Measurements from ENCODE around the gene PPP1R7. TPM values are rescaled to one million over a fixed set of nuclear protein-coding genes. Genes with fewer than 3 reads are reported as not detected.
A peak's percentile ranks its signal among the peaks of the same experiment; 100 is the strongest.

The PPP1R7 gene
- total and polyA plus RNA-seq, 9 donors, result 21.9 to 120 (median 46.9) TPM

GRCh38 chr2:241147336-241147735 is 2.9 kb upstream of the PPP1R7 start:
- Histone ChIP-seq H3K27ac (no peak overlapping the region), H3K4me3 (no peak overlapping the region), H3K9me3 (no peaks in the 10 kb centered on the region), H3K27me3 (no peaks in the 10 kb centered on the region), H3K36me3 (no peaks in the 10 kb centered on the region), H3K4me1 (ENCODE audit: insufficient read depth) (no peaks in the 10 kb centered on the region)
- no peak for DNase-seq
- 97 to 98% (median 97%) methylated on average over 3 of the region's 3 CpGs for WGBS, 3 donors
- intact Hi-C loops (cut with DNase I), result no loop called here
- no peak for TF ChIP-seq EP300 (IDR thresholded peaks at IDR 0.05)
- TF ChIP-seq CTCF (IDR thresholded peaks at IDR 0.05), result no peak
- TF ChIP-seq POLR2A (IDR thresholded peaks at IDR 0.05), result no peak

- intact Hi-C loops (cut with DNase I), result no loop called here
- no peaks in the 10 kb centered on the region for H3K27me3 ChIP-seq
- no peaks in the 10 kb centered on the region for H3K4me1 ChIP-seq (ENCODE audit: insufficient read depth)
- no peak overlapping the region for H3K4me3 ChIP-seq
- TF ChIP-seq EP300 (IDR thresholded peaks at IDR 0.05), result no peak
- 87 to 89% (median 87%) methylated on average over 4 of the region's 4 CpGs for WGBS, 3 donors
- no peak overlapping the region for H3K27ac ChIP-seq
- no peaks in the 10 kb centered on the region for H3K9me3 ChIP-seq
- DNase-seq, result no peak
- no peaks in the 10 kb centered on the region for H3K36me3 ChIP-seq
Measured at GRCh38 chr2:241148239-241148638, 2.0 kb upstream of the PPP1R7 start.

- intact Hi-C loops (cut with DNase I), result no loop called here
Measured at GRCh38 chr2:241148891-241149674, 1.2 kb upstream of the PPP1R7 start, which contains the start of gene PASK. Gene PASK, minus strand, starts transcription at chr2:241149472. Its CDS starts 6,440 bp downstream, at chr2:241143032.

GRCh38 chr2:241149675-241149924 is 667 bp upstream of the PPP1R7 start:
- H3K27ac ChIP-seq, result no peak overlapping the region
- H3K4me1 ChIP-seq (ENCODE audit: insufficient read depth), result no peaks in the 10 kb centered on the region
- H3K9me3 ChIP-seq, result no peaks in the 10 kb centered on the region
- TF ChIP-seq POLR2A (IDR thresholded peaks at IDR 0.05), result no peak
- TF ChIP-seq CTCF (IDR thresholded peaks at IDR 0.05), result no peak
- TF ChIP-seq EP300 (IDR thresholded peaks at IDR 0.05), result no peak
- no peaks in the 10 kb centered on the region for H3K36me3 ChIP-seq
- WGBS, 3 donors, result 0 to 1% (median 0%) methylated on average over 10 to 23 of the region's 23 CpGs
- H3K27me3 ChIP-seq, result no peaks in the 10 kb centered on the region
- DNase-seq, result no peak
- peak overlapping the region; percentile 87 for H3K4me3 ChIP-seq
- intact Hi-C loops (cut with DNase I), result no loop called here

More at GRCh38 chr2:241148891-241149674, 1.2 kb upstream of the PPP1R7 start, which contains the start of gene PASK:
- Histone ChIP-seq H3K36me3 (no peaks in the 10 kb centered on the region), H3K27ac (peak within 1 kb of the TSS in 1 of 2 donors; percentile 74), H3K4me1 (ENCODE audit: insufficient read depth) (no peaks in the 10 kb centered on the region), H3K9me3 (no peaks in the 10 kb centered on the region), H3K4me3 (peak within 1 kb of the TSS; percentile 87), H3K27me3 (no peaks in the 10 kb centered on the region)
- no peak for TF ChIP-seq CTCF (IDR thresholded peaks at IDR 0.05)
- no peak for TF ChIP-seq EP300 (IDR thresholded peaks at IDR 0.05)
- no peak for TF ChIP-seq POLR2A (IDR thresholded peaks at IDR 0.05)
- WGBS, 3 donors, result 0 to 5% (median 0%) methylated on average over 39 to 88 of the region's 88 CpGs
- DNase-seq, result peak; percentile 89 to 93 (median 90)
